CD8-positive, alpha-beta memory T cell (primary cell): ENCODE measurements around the gene CTSA. TPM values are rescaled to one million over a fixed set of nuclear protein-coding genes. Genes with fewer than 3 reads are reported as not detected.

ENCODE experiments used
- CTCF ChIA-PET: fragments of 350-600 bp; sonication (Branson Sonifier 250); formaldehyde crosslinking; loops from one replicate; lab custom pipeline; 2021; ENCODE audit warnings: antibody characterized with exemption; lab: Charles Lee
- POLR2A ChIA-PET: fragments of 350-600 bp; sonication (Branson Sonifier 250); formaldehyde crosslinking; loops from one replicate; lab custom pipeline; 2021; ENCODE audit warnings: antibody characterized with exemption; lab: Charles Lee
- DNase-seq, 5 donors: peaks; one replicate each; pipeline versions ENCODE4 v3.0.0 to v3.0.0-alpha.2; 2020 to 2022; ENCODE audit warnings: mixed read lengths in 1 of 5
- H3K27ac ChIP-seq: one replicate; pipeline ENCODE4 v1.7.0; 2013; ENCODE audit warnings: low read depth, mild to moderate bottlenecking, low read length, moderate library complexity
- H3K27me3 ChIP-seq: 2 replicates; pipeline ENCODE4 v1.7.0; 2013; ENCODE audit warnings: low read length, mild to moderate bottlenecking; ENCODE audit not compliant: insufficient read depth, poor library complexity, severe bottlenecking
- H3K36me3 ChIP-seq: 2 replicates; pipeline ENCODE4 v1.7.0; 2013; ENCODE audit warnings: mild to moderate bottlenecking, low read length, moderate library complexity; ENCODE audit not compliant: insufficient read depth
- H3K4me1 ChIP-seq: 2 replicates; pipeline ENCODE4 v1.7.0; 2013; ENCODE audit warnings: mild to moderate bottlenecking, low read length, moderate library complexity; ENCODE audit not compliant: insufficient read depth
- H3K4me3 ChIP-seq: 2 replicates; pipeline ENCODE4 v1.7.0; 2013; ENCODE audit warnings: mild to moderate bottlenecking, low read length
- H3K9me3 ChIP-seq: 2 replicates; pipeline ENCODE4 v1.7.0; 2013; ENCODE audit warnings: mild to moderate bottlenecking, low read length
- H3K27ac Mint-ChIP-seq, 8 donors: one replicate each; pipeline ENCODE4 v1.8.0; 2020 to 2021; ENCODE audit warnings: mixed read lengths in 8 of 8, mild to moderate bottlenecking in 6 of 8, inconsistent platforms in 3 of 8, moderate library complexity in 3 of 8
- H3K27me3 Mint-ChIP-seq, 2 donors: one replicate each; pipeline ENCODE4 v1.8.0; 2020 to 2021; ENCODE audit warnings: mixed read lengths in 2 of 2, mild to moderate bottlenecking in 1 of 2, moderate library complexity in 1 of 2
- H3K36me3 Mint-ChIP-seq, 3 donors: one replicate each; pipeline ENCODE4 v1.8.0; 2020 to 2021; ENCODE audit warnings: mixed read lengths in 3 of 3, inconsistent platforms in 1 of 3, mild to moderate bottlenecking in 1 of 3
- H3K4me1 Mint-ChIP-seq, 3 donors: one replicate each; pipeline ENCODE4 v1.8.0; 2020 to 2021; ENCODE audit warnings: mixed read lengths in 3 of 3, inconsistent platforms in 1 of 3, mild to moderate bottlenecking in 1 of 3
- H3K4me3 Mint-ChIP-seq, 7 donors: one replicate each; pipeline ENCODE4 v1.8.0; 2020 to 2021; ENCODE audit warnings: mixed read lengths in 7 of 7, mild to moderate bottlenecking in 6 of 7, moderate library complexity in 4 of 7, inconsistent platforms in 2 of 7
- H3K9me3 Mint-ChIP-seq, 5 donors: one replicate each; pipeline ENCODE4 v1.8.0; 2020 to 2022; ENCODE audit warnings: mixed read lengths in 5 of 5, mild to moderate bottlenecking in 3 of 5, moderate library complexity in 2 of 5, inconsistent platforms in 1 of 5
- polyA plus RNA-seq: library from polyadenylated mRNA; unstranded; fragments of 300-500 nt; fragmentation: Illumina TruSeq; gene quantifications from one replicate; pipeline ENCODE4 v1.2.3, GENCODE V29; 2021
- total RNA-seq, 2 experiments: library from RNA; stranded (reverse); gene quantifications; one replicate each; pipeline ENCODE4 v1.2.3, GENCODE V29; 2021

Gene CTSA
- total and polyA plus RNA-seq, 3 experiments from 2014 or later: 81.1 to 219 (median 82.1) TPM

- ChIA-PET CTCF (interaction anchor here (2.2 to 3.0 kb wide), 2 partner anchors 27 to 87 kb away, joined by 8 read pairs; partner anchors contain the start of genes ACOT8 and ZSWIM3), POLR2A (interaction anchor here (3.1 kb wide), 1 partner anchor 52 kb away, joined by 47 read pairs; the partner anchor contains the start of gene PCIF1)
- Mint-ChIP-seq H3K4me1 (peaks cover 30 to 45% (median 42%) of the 10 kb centered on the region in 3 donors), H3K4me3 (peak overlapping the region in 3 of 7 donors; percentile 21 to 74 (median 34)), H3K36me3 (peaks cover 0 to 35% (median 2%) of the 10 kb centered on the region in 3 donors), H3K9me3 (no peaks in the 10 kb centered on the region), H3K27ac (peak overlapping the region in 6 of 8 donors; percentile 66 to 89 (median 74)), H3K27me3 (no peaks in the 10 kb centered on the region)
- Histone ChIP-seq H3K36me3 (peaks cover 6% of the 10 kb centered on the region), H3K4me3 (no peak overlapping the region), H3K27me3 (no peaks in the 10 kb centered on the region), H3K4me1 (peaks cover 19% of the 10 kb centered on the region), H3K9me3 (no peaks in the 10 kb centered on the region), H3K27ac (no peak overlapping the region)
- no peak for DNase-seq
Observed at GRCh38 chr20:45883100-45883469, 8.1 kb upstream of the CTSA start.

DNA sequence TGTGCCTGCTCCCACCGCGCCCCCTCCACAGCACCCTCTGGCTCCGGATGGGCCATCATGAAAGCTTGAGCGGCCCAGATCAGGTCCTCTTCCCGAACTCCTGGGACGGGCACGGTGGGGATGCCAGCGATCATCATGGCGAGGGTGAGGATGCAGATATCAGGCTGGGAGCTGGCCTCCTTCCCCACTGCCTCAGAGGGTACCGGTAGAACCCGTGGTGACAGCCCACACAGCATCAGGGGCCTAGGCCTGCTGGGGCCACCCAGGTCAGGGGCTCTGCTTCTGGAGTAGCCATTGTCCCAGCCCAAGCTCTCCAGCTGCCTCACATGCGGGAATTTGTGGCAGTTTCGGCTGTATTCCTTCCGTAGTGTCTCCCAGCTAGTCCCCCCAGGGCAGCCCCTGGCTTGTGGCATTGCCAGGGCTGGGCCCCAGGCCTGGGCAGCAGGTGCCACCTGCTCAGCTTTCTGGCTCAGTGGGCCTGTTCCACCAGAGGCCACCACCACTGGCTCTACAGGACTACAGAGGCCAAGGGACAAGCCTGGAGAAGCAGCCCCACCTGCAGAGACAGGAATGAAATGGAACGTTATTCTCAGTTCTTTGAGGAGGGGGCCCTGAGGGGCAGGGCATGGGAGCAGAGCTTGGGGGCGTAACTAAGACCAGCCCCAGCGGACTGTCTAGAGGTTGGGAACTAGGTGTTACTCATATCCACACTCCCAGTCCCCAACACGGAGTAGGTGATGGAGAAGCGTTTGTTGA is 4.4 kb upstream of the CTSA start:
- CTCF ChIA-PET: no interaction called here
- Histone ChIP-seq H3K9me3 (no peaks in the 10 kb centered on the region), H3K27me3 (no peaks in the 10 kb centered on the region), H3K4me1 (peaks cover 12% of the 10 kb centered on the region), H3K27ac (no peak overlapping the region), H3K4me3 (no peak overlapping the region), H3K36me3 (peaks cover 6% of the 10 kb centered on the region)
- no peaks in the 10 kb centered on the region for H3K27me3 Mint-ChIP-seq
- peak overlapping the region in 3 of 8 donors; percentile 28 to 51 (median 48) for H3K27ac Mint-ChIP-seq
- no peaks in the 10 kb centered on the region for H3K9me3 Mint-ChIP-seq
- H3K36me3 Mint-ChIP-seq: peaks cover 0 to 33% (median 2%) of the 10 kb centered on the region in 3 donors
- H3K4me3 Mint-ChIP-seq: peak overlapping the region in 1 of 7 donors; percentile 61
- POLR2A ChIA-PET: no interaction called here
- peak in 1 of 5 donors; percentile 39 for DNase-seq
- H3K4me1 Mint-ChIP-seq: peaks cover 28 to 50% (median 45%) of the 10 kb centered on the region in 3 donors

- ChIA-PET CTCF (interaction anchor here (7.1 kb wide), 1 partner anchor 47 kb away, joined by 39 read pairs; the partner anchor contains the start of gene PCIF1), POLR2A (no interaction called here)
- no peaks in the 10 kb centered on the region for H3K27me3 ChIP-seq
Observed at GRCh38 chr20:45887346-45887715, 3.8 kb upstream of the CTSA start, which contains the start of gene SPATA25. Gene SPATA25 (minus strand): TSS chr20:45887622. CDS start chr20:45887590, 32 bp downstream.

GRCh38 chr20:45888681-45889080 is 2.5 kb upstream of the CTSA start:
- POLR2A ChIA-PET: no interaction called here
- Mint-ChIP-seq H3K36me3 (peaks cover 0 to 25% (median 2%) of the 10 kb centered on the region in 3 donors), H3K4me1 (peaks cover 31 to 51% (median 47%) of the 10 kb centered on the region in 3 donors), H3K9me3 (no peaks in the 10 kb centered on the region), H3K4me3 (peak overlapping the region in 3 of 7 donors; percentile 44 to 84 (median 48)), H3K27me3 (no peaks in the 10 kb centered on the region), H3K27ac (peak overlapping the region in 3 of 8 donors; percentile 45 to 83 (median 70))
- H3K27me3 ChIP-seq: no peaks in the 10 kb centered on the region
- peaks cover 29% of the 10 kb centered on the region for H3K4me1 ChIP-seq
- peaks cover 4% of the 10 kb centered on the region for H3K36me3 ChIP-seq
- no peaks in the 10 kb centered on the region for H3K9me3 ChIP-seq
- no peak for DNase-seq
- H3K4me3 ChIP-seq: no peak overlapping the region
- no peak overlapping the region for H3K27ac ChIP-seq
- CTCF ChIA-PET: interaction anchor here (2.6 to 7.1 kb wide), 2 partner anchors 46 to 82 kb away, joined by 12 to 39 read pairs; partner anchors contain the start of gene PCIF1

More at GRCh38 chr20:45887346-45887715, 3.8 kb upstream of the CTSA start, which contains the start of gene SPATA25:
- peaks cover 29 to 51% (median 47%) of the 10 kb centered on the region in 3 donors for H3K4me1 Mint-ChIP-seq
- no peaks in the 10 kb centered on the region for H3K27me3 Mint-ChIP-seq
- peak within 1 kb of the TSS in 1 of 7 donors; percentile 84 for H3K4me3 Mint-ChIP-seq
- Histone ChIP-seq H3K4me1 (peaks cover 17% of the 10 kb centered on the region), H3K9me3 (no peaks in the 10 kb centered on the region), H3K4me3 (no peak within 1 kb of the TSS), H3K36me3 (peaks cover 6% of the 10 kb centered on the region), H3K27ac (no peak within 1 kb of the TSS)
- no peaks in the 10 kb centered on the region for H3K9me3 Mint-ChIP-seq
- H3K27ac Mint-ChIP-seq: peak within 1 kb of the TSS in 5 of 8 donors; percentile 28 to 70 (median 51)
- peaks cover 0 to 31% (median 2%) of the 10 kb centered on the region in 3 donors for H3K36me3 Mint-ChIP-seq
- peak in 1 of 5 donors; percentile 27 for DNase-seq

DNA sequence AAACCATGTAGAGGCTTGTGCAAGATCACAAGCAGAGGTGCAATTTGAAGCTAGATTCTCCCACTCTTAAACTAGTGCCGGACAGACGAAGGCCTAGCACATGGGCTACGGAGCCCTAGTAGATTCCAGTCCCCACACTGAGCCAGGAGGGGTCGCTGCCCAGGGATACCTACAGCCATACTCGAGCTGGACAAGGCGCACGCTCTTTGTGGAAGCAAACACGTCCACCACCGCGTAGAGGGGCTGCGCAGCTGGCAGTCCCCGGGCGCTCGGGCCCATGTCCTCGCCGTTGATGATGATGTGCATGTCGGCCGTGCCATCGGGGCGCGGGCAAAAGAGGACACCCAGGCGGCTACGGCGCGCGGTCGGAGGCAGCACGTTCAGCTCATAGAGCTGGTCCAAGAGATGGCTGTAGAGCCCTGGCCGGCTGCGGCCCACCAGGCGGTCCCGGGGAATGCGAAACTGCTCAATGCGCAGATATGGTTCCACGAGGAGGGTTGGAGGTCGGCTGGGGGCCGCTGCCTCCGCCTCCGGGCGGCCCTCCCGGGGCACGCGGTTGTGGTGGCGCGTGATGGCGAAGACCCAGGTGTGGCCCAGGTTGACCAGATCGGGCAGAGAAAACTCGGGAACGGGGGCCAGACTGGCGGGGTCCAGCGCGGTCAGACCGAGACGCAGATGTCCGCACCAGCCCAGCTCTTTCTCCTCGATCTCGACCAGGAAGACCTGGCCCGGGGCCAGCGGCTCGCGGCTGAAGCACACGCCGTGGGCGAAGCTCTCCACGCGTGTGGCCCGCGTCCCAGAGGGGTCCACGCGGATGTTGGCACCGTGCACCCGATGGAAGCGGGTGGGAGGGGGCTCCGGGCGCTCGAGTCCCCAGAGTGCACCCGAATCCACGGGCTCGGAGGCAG is 804 bp upstream of the CTSA start:
- H3K27ac ChIP-seq: peak overlapping the region; percentile 53
- no peaks in the 10 kb centered on the region for H3K27me3 ChIP-seq
- POLR2A ChIA-PET: interaction anchor here (0.6 to 2.2 kb wide), 9 partner anchors 9 to 83 kb away, joined by 3 to 22 read pairs (median 3); partner anchors contain the start of genes PCIF1 and ZSWIM1
- no peaks in the 10 kb centered on the region for H3K9me3 ChIP-seq
- H3K4me1 ChIP-seq: peaks cover 23% of the 10 kb centered on the region
- Mint-ChIP-seq H3K9me3 (no peaks in the 10 kb centered on the region), H3K4me3 (peak overlapping the region; percentile 87 to 95 (median 92)), H3K36me3 (peaks cover 0 to 27% (median 4%) of the 10 kb centered on the region in 3 donors), H3K27me3 (no peaks in the 10 kb centered on the region), H3K27ac (peak overlapping the region; percentile 63 to 97 (median 83)), H3K4me1 (peaks cover 29 to 48% (median 41%) of the 10 kb centered on the region in 3 donors)
- peak overlapping the region; percentile 85 for H3K4me3 ChIP-seq
- CTCF ChIA-PET: interaction anchor here (0.8 to 7.1 kb wide), 13 partner anchors 9 to 91 kb away, joined by 3 to 39 read pairs (median 4); partner anchors contain the start of genes PCIF1 and ZSWIM1
- no peaks in the 10 kb centered on the region for H3K36me3 ChIP-seq
- peak in 4 of 5 donors; percentile 19 to 59 (median 36) for DNase-seq

DNA sequence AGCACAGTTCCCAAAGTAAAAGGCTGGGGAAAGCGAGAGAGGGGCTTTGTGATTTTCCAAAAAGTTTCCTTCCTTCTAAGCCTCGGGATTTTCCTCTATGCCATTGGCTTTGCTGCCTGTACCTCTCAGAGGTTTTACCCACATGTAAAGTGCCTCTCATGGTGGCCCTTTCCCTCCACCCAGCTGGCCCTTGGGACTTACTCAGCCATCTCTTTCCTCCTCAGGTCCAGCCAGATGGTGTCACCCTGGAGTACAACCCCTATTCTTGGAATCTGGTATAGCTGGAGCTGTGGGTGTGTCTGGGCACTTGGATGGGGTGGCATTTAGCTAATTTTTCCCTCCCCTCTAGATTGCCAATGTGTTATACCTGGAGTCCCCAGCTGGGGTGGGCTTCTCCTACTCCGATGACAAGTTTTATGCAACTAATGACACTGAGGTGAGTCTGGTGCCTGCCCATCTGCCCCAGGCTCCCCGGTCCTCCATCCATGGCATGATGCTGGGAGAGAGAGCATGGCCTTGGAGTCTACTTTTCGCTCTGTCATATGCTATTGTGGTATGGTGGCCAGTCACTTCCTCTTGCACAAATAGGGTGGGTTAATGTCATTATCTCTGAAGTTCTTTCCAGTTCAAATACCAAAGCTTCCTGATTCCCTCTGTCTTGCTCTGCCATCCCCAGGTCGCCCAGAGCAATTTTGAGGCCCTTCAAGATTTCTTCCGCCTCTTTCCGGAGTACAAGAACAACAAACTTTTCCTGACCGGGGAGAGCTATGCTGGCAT is 1.1 kb downstream of the CTSA start:
- no peaks in the 10 kb centered on the region for H3K9me3 Mint-ChIP-seq
- ChIA-PET CTCF (interaction anchor here (0.8 to 7.1 kb wide), 6 partner anchors 20 to 93 kb away, joined by 3 to 39 read pairs (median 4); partner anchors contain the start of gene PCIF1), POLR2A (interaction anchor here (0.5 to 2.6 kb wide), 4 partner anchors 35 to 79 kb away, joined by 3 to 28 read pairs (median 4); partner anchors contain the start of genes ACOT8, PCIF1, ZNF335 and ZSWIM3)
- no peaks in the 10 kb centered on the region for H3K27me3 ChIP-seq
- H3K36me3 ChIP-seq: peaks cover 5% of the 10 kb centered on the region
- H3K27me3 Mint-ChIP-seq: no peaks in the 10 kb centered on the region
- H3K4me3 Mint-ChIP-seq: peak overlapping the region; percentile 87 to 95 (median 92)
- H3K36me3 Mint-ChIP-seq: peaks cover 0 to 38% (median 4%) of the 10 kb centered on the region in 3 donors
- H3K27ac Mint-ChIP-seq: peak overlapping the region; percentile 78 to 97 (median 87)
- peak overlapping the region; percentile 85 for H3K4me3 ChIP-seq
- H3K4me1 Mint-ChIP-seq: peaks cover 28 to 47% (median 39%) of the 10 kb centered on the region in 3 donors
- no peaks in the 10 kb centered on the region for H3K9me3 ChIP-seq
- DNase-seq: no peak
- H3K4me1 ChIP-seq: peaks cover 23% of the 10 kb centered on the region
- H3K27ac ChIP-seq: peak overlapping the region; percentile 53
